NT2/D1 (cell line): ENCODE results near the gene PIPOX.

Source experiments
- SUZ12 ChIP-seq: IDR thresholded peaks from 2 replicates; pipeline ENCODE4 v1.6.1; 2011; ENCODE audit not compliant: insufficient read length, insufficient read depth; ENCODE audit errors: extremely low read depth
- YY1 ChIP-seq: IDR thresholded peaks from 2 replicates; pipeline ENCODE4 v1.6.1; 2011; ENCODE audit not compliant: insufficient read length, insufficient read depth
- ZNF274 ChIP-seq: IDR thresholded peaks from 2 replicates; pipeline ENCODE4 v1.6.1; 2011; ENCODE audit warnings: mild to moderate bottlenecking, low read depth, low read length

GRCh38 chr17:29048440-29049368, 5.8 kb downstream of the PIPOX start:
- no peak for TF ChIP-seq YY1
- TF ChIP-seq SUZ12: no peak
- no peak for TF ChIP-seq ZNF274
